ENCODE data around the gene DCUN1D3. TPM values are rescaled to one million over a fixed set of nuclear protein-coding genes. Genes with fewer than 3 reads are reported as not detected.

Gene DCUN1D3
- total RNA-seq, 1 donor from 2014 or later = 14.0 TPM

DNA sequence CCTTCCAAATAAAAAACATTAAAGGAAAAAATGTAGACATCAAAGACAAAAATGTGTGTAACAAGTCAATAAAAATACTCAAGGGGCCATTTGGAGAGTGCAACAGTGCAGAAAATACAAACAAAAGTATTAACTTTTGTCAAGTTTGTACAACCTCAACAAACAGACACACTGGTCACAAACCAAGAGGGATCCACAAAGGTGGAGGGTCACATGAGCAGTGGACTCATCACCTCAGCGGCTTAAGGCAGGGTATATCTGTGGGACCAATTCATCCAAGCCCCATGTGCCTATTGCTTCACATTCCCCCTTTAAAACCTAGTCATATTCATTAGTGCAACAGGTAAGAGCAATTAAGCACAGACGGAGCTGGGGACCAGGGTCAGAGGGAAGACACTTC, 45.2 kb downstream of the DCUN1D3 start:
- Histone ChIP-seq H3K4me3 (ENCODE audit: low read depth, low read length) (no peak overlapping the region), H3K27me3 (ENCODE audit: control insufficient read depth, insufficient read depth, low read length) (no peaks in the 10 kb centered on the region), H3K36me3 (ENCODE audit: control insufficient read depth, insufficient read depth, low read length) (peaks cover 2% of the 10 kb centered on the region)
- no peak for FAIRE-seq
- no peak for TF ChIP-seq CTCF (IDR thresholded peaks at IDR 0.05; ENCODE audit: insufficient read depth, low read length, severe bottlenecking)
- DNase-seq (ENCODE audit: low read depth) = no peak

- FAIRE-seq (no peak), DNase-seq (ENCODE audit: low read depth) (peak; percentile 42)
- no peak overlapping the region for H3K4me3 ChIP-seq (ENCODE audit: low read depth, low read length)
- no peaks in the 10 kb centered on the region for H3K36me3 ChIP-seq (ENCODE audit: control insufficient read depth, insufficient read depth, low read length)
- H3K27me3 ChIP-seq (ENCODE audit: control insufficient read depth, insufficient read depth, low read length) = no peaks in the 10 kb centered on the region
- TF ChIP-seq CTCF (IDR thresholded peaks at IDR 0.05; ENCODE audit: insufficient read depth, low read length, severe bottlenecking) = no peak
Measured at GRCh38 chr16:20853981-20854620, 46.1 kb downstream of the DCUN1D3 start.

GRCh38 chr16:20853143-20853542, 47.0 kb downstream of the DCUN1D3 start:
- Histone ChIP-seq H3K36me3 (ENCODE audit: control insufficient read depth, insufficient read depth, low read length) (no peaks in the 10 kb centered on the region), H3K27me3 (ENCODE audit: control insufficient read depth, insufficient read depth, low read length) (no peaks in the 10 kb centered on the region), H3K4me3 (ENCODE audit: low read depth, low read length) (no peak overlapping the region)
- no peak for TF ChIP-seq CTCF (IDR thresholded peaks at IDR 0.05; ENCODE audit: insufficient read depth, low read length, severe bottlenecking)
- DNase-seq (ENCODE audit: low read depth) (no peak), FAIRE-seq (no peak)

DNA sequence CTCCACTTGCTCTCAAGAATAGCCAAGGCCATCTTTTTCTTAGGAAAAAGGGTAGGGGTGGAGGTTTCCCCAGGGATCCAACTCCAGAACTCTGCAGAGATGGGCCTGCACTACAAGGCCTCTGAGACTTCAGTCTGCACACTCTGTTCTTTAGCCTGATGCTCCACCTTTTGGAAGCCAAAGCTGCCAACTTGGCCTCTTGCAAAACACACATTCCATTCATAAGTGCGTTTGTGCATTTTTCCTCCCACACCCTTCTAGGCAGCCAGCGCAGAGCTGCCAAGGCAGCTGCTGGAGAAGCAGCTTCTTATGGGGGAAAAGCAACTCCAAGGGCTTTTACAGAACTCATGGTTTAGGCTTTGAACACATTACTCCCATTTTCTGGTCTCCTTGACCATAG, 48.6 kb downstream of the DCUN1D3 start:
- H3K36me3 ChIP-seq (ENCODE audit: control insufficient read depth, insufficient read depth, low read length) = no peaks in the 10 kb centered on the region
- no peaks in the 10 kb centered on the region for H3K27me3 ChIP-seq (ENCODE audit: control insufficient read depth, insufficient read depth, low read length)
- no peak overlapping the region for H3K4me3 ChIP-seq (ENCODE audit: low read depth, low read length)
- FAIRE-seq (no peak), DNase-seq (ENCODE audit: low read depth) (peak; percentile 85)
- TF ChIP-seq CTCF (IDR thresholded peaks at IDR 0.05; ENCODE audit: insufficient read depth, low read length, severe bottlenecking) = no peak

- FAIRE-seq = no peak
- no peaks in the 10 kb centered on the region for H3K36me3 ChIP-seq (ENCODE audit: control insufficient read depth, insufficient read depth, low read length)
- no peak overlapping the region for H3K4me3 ChIP-seq (ENCODE audit: low read depth, low read length)
- no peak for TF ChIP-seq CTCF (IDR thresholded peaks at IDR 0.05; ENCODE audit: insufficient read depth, low read length, severe bottlenecking)
- DNase-seq (ENCODE audit: low read depth) = no peak
- no peaks in the 10 kb centered on the region for H3K27me3 ChIP-seq (ENCODE audit: control insufficient read depth, insufficient read depth, low read length)
Measured at GRCh38 chr16:20850981-20851380, 49.2 kb downstream of the DCUN1D3 start.
